HG03575 (cell line): Measurements from ENCODE around the gene GABRB1.

Experiments used
- ATAC-seq: cut with Tn5 transposase; IDR thresholded peaks from one replicate; pipeline ENCODE4 v1.9.1; 2021; ENCODE audit not compliant: unreplicated experiment, insufficient number of reproducible peaks, low FRiP score; ENCODE audit errors: extremely low read depth

Gene GABRB1

DNA sequence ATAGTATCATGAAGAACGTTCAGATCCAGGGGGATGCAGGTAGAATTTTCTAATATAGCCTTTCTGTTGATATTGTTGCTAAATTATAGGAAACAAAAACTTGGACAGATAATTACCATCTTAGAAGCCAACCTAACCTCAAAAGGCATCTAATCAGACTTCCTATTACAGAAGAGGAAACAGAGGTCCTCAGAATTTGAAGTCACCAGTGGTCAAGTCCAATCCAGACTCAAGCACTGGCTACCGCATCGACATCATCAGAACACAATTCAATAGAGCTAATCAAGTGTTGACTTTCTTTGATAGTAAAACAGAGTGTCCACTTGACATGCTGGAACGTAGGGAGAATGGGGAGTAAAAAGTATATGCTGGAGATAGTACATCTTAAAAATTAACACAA lies 443.4 kb downstream of the GABRB1 start:
- ATAC-seq: no peak

DNA sequence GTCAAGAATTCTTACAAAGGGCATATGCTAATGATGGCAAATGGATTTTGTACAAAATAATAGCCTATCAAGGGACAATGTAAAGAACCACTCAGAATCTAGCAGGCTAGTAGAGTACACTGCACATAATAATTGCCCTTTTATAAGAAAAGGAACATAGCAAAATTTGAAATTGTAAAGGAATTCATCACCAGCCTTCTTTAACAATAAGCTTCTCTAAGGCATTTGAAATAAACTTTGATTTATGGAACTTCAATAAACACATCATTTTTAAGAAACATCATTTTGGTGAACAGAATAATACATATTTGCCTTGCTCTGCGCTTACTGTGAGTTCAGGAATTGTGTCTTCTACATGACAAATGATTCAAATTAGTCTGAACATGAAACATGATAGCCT lies 444.0 kb downstream of the GABRB1 start:
- ATAC-seq: no peak
